Measurements from ENCODE around the gene GPR161.

GPR161 gene

GRCh38 chr1:168125051-168125450, 11.7 kb downstream of the GPR161 start:
- no peaks in the 10 kb centered on the region for H3K9me3 ChIP-seq (ENCODE audit: insufficient read depth, low read depth, low read length)

GRCh38 chr1:168121401-168122011, 15.2 kb downstream of the GPR161 start:
- Histone ChIP-seq H3K36me3 (ENCODE audit: insufficient read depth, low read depth, low read length) (no peaks in the 10 kb centered on the region; the same call in 1 of the 2 replicates), H3K4me3 (ENCODE audit: low read length) (no peak overlapping the region), H3K9ac (ENCODE audit: low read depth, low read length) (no peak overlapping the region), H3K27me3 (ENCODE audit: insufficient read depth, low read length) (no peaks in the 10 kb centered on the region), H3K4me1 (ENCODE audit: insufficient read depth, low read length) (no peaks in the 10 kb centered on the region), H3K27ac (ENCODE audit: low read length) (no peak overlapping the region), H3K9me3 (ENCODE audit: insufficient read depth, low read depth, low read length) (0 out of 2 replicates have a peak, but pooled peaks cover 7% of the 10 kb centered on the region)

More at GRCh38 chr1:168125051-168125450, 11.7 kb downstream of the GPR161 start:
- Histone ChIP-seq H3K36me3 (ENCODE audit: insufficient read depth, low read depth, low read length) (peaks cover 6% of the 10 kb centered on the region; the same call in 1 of the 2 replicates), H3K27ac (ENCODE audit: low read length) (no peak overlapping the region), H3K4me3 (ENCODE audit: low read length) (no peak overlapping the region), H3K27me3 (ENCODE audit: insufficient read depth, low read length) (no peaks in the 10 kb centered on the region), H3K9ac (ENCODE audit: low read depth, low read length) (no peak overlapping the region), H3K4me1 (ENCODE audit: insufficient read depth, low read length) (no peaks in the 10 kb centered on the region)

GRCh38 chr1:168119750-168120149, 17.0 kb downstream of the GPR161 start:
- Histone ChIP-seq H3K4me1 (ENCODE audit: insufficient read depth, low read length) (no peaks in the 10 kb centered on the region), H3K4me3 (ENCODE audit: low read length) (no peak overlapping the region), H3K27ac (ENCODE audit: low read length) (no peak overlapping the region), H3K9me3 (ENCODE audit: insufficient read depth, low read depth, low read length) (0 out of 2 replicates have a peak, but pooled peaks cover 7% of the 10 kb centered on the region), H3K36me3 (ENCODE audit: insufficient read depth, low read depth, low read length) (no peaks in the 10 kb centered on the region; the same call in 1 of the 2 replicates), H3K27me3 (ENCODE audit: insufficient read depth, low read length) (no peaks in the 10 kb centered on the region), H3K9ac (ENCODE audit: low read depth, low read length) (no peak overlapping the region)

GRCh38 chr1:168116327-168116799, 20.4 kb downstream of the GPR161 start:
- Histone ChIP-seq H3K4me1 (ENCODE audit: insufficient read depth, low read length) (peaks cover 4% of the 10 kb centered on the region; the same call in 1 of the 2 replicates), H3K27me3 (ENCODE audit: insufficient read depth, low read length) (no peaks in the 10 kb centered on the region), H3K36me3 (ENCODE audit: insufficient read depth, low read depth, low read length) (peaks cover 7% of the 10 kb centered on the region; the same call in 1 of the 2 replicates), H3K9ac (ENCODE audit: low read depth, low read length) (no peak overlapping the region), H3K27ac (ENCODE audit: low read length) (no peak overlapping the region), H3K4me3 (ENCODE audit: low read length) (no peak overlapping the region), H3K9me3 (ENCODE audit: insufficient read depth, low read depth, low read length) (0 out of 2 replicates have a peak, but pooled peaks cover 7% of the 10 kb centered on the region)

GRCh38 chr1:168114845-168115244, 21.9 kb downstream of the GPR161 start:
- Histone ChIP-seq H3K4me3 (ENCODE audit: low read length) (no peak overlapping the region), H3K9me3 (ENCODE audit: insufficient read depth, low read depth, low read length) (0 out of 2 replicates have a peak, but pooled peaks cover 6% of the 10 kb centered on the region), H3K27ac (ENCODE audit: low read length) (no peak overlapping the region), H3K27me3 (ENCODE audit: insufficient read depth, low read length) (no peaks in the 10 kb centered on the region), H3K9ac (ENCODE audit: low read depth, low read length) (no peak overlapping the region), H3K4me1 (ENCODE audit: insufficient read depth, low read length) (peaks cover 10% of the 10 kb centered on the region; the same call in 1 of the 2 replicates), H3K36me3 (ENCODE audit: insufficient read depth, low read depth, low read length) (peaks cover 7% of the 10 kb centered on the region; the same call in 1 of the 2 replicates)

GRCh38 chr1:168112673-168113305, 23.9 kb downstream of the GPR161 start:
- no peaks in the 10 kb centered on the region for H3K9me3 ChIP-seq (ENCODE audit: insufficient read depth, low read depth, low read length)
- no peak overlapping the region for H3K4me3 ChIP-seq (ENCODE audit: low read length)
- H3K36me3 ChIP-seq (ENCODE audit: insufficient read depth, low read depth, low read length), result peaks cover 7% of the 10 kb centered on the region; the same call in 1 of the 2 replicates
- no peaks in the 10 kb centered on the region for H3K27me3 ChIP-seq (ENCODE audit: insufficient read depth, low read length)
- H3K4me1 ChIP-seq (ENCODE audit: insufficient read depth, low read length), result peaks cover 13% of the 10 kb centered on the region; the same call in 1 of the 2 replicates
- no peak overlapping the region for H3K9ac ChIP-seq (ENCODE audit: low read depth, low read length)
- H3K27ac ChIP-seq (ENCODE audit: low read length), result no peak overlapping the region

- Histone ChIP-seq H3K27ac (ENCODE audit: low read length) (no peak overlapping the region), H3K4me1 (ENCODE audit: insufficient read depth, low read length) (peaks cover 15% of the 10 kb centered on the region; the same call in 1 of the 2 replicates), H3K9ac (ENCODE audit: low read depth, low read length) (no peak overlapping the region), H3K4me3 (ENCODE audit: low read length) (no peak overlapping the region), H3K27me3 (ENCODE audit: insufficient read depth, low read length) (no peaks in the 10 kb centered on the region), H3K36me3 (ENCODE audit: insufficient read depth, low read depth, low read length) (peaks cover 7% of the 10 kb centered on the region; the same call in 1 of the 2 replicates), H3K9me3 (ENCODE audit: insufficient read depth, low read depth, low read length) (no peaks in the 10 kb centered on the region)
Measured at GRCh38 chr1:168110896-168111545, 25.7 kb downstream of the GPR161 start.

GRCh38 chr1:168106274-168106673, 30.5 kb downstream of the GPR161 start:
- H3K27me3 ChIP-seq (ENCODE audit: insufficient read depth, low read length), result no peaks in the 10 kb centered on the region
- no peak overlapping the region for H3K9ac ChIP-seq (ENCODE audit: low read depth, low read length)
- no peaks in the 10 kb centered on the region for H3K9me3 ChIP-seq (ENCODE audit: insufficient read depth, low read depth, low read length)
- H3K4me1 ChIP-seq (ENCODE audit: insufficient read depth, low read length), result peaks cover 10% of the 10 kb centered on the region; the same call in 1 of the 2 replicates
- H3K4me3 ChIP-seq (ENCODE audit: low read length), result no peak overlapping the region
- H3K36me3 ChIP-seq (ENCODE audit: insufficient read depth, low read depth, low read length), result 0 out of 2 replicates have a peak, but pooled peaks cover 9% of the 10 kb centered on the region
- no peak overlapping the region for H3K27ac ChIP-seq (ENCODE audit: low read length)

- no peaks in the 10 kb centered on the region for H3K9me3 ChIP-seq (ENCODE audit: insufficient read depth, low read depth, low read length)
- no peaks in the 10 kb centered on the region for H3K27me3 ChIP-seq (ENCODE audit: insufficient read depth, low read length)
- H3K36me3 ChIP-seq (ENCODE audit: insufficient read depth, low read depth, low read length), result 0 out of 2 replicates have a peak, but pooled peaks cover 9% of the 10 kb centered on the region
- H3K27ac ChIP-seq (ENCODE audit: low read length), result no peak overlapping the region
- peaks cover 6% of the 10 kb centered on the region; the same call in 1 of the 2 replicates for H3K4me1 ChIP-seq (ENCODE audit: insufficient read depth, low read length)
- no peak overlapping the region for H3K9ac ChIP-seq (ENCODE audit: low read depth, low read length)
- H3K4me3 ChIP-seq (ENCODE audit: low read length), result no peak overlapping the region
Measured at GRCh38 chr1:168105846-168106245, 30.9 kb downstream of the GPR161 start.

GRCh38 chr1:168104535-168104934, 32.2 kb downstream of the GPR161 start:
- Histone ChIP-seq H3K4me3 (ENCODE audit: low read length) (no peak overlapping the region), H3K9me3 (ENCODE audit: insufficient read depth, low read depth, low read length) (no peaks in the 10 kb centered on the region), H3K27me3 (ENCODE audit: insufficient read depth, low read length) (no peaks in the 10 kb centered on the region), H3K36me3 (ENCODE audit: insufficient read depth, low read depth, low read length) (peaks cover 15% of the 10 kb centered on the region; the same call in 1 of the 2 replicates), H3K9ac (ENCODE audit: low read depth, low read length) (no peak overlapping the region), H3K27ac (ENCODE audit: low read length) (no peak overlapping the region), H3K4me1 (ENCODE audit: insufficient read depth, low read length) (peaks cover 5% of the 10 kb centered on the region; the same call in 1 of the 2 replicates)

- Histone ChIP-seq H3K9ac (ENCODE audit: low read depth, low read length) (no peak overlapping the region), H3K27ac (ENCODE audit: low read length) (no peak overlapping the region), H3K27me3 (ENCODE audit: insufficient read depth, low read length) (no peaks in the 10 kb centered on the region), H3K4me3 (ENCODE audit: low read length) (no peak overlapping the region), H3K4me1 (ENCODE audit: insufficient read depth, low read length) (no peaks in the 10 kb centered on the region), H3K9me3 (ENCODE audit: insufficient read depth, low read depth, low read length) (no peaks in the 10 kb centered on the region), H3K36me3 (ENCODE audit: insufficient read depth, low read depth, low read length) (peaks cover 18% of the 10 kb centered on the region; the same call in 1 of the 2 replicates)
Measured at GRCh38 chr1:168102487-168102886, 34.2 kb downstream of the GPR161 start.

All from iPS-20b (cell line).